AG08396 (cell line): ENCODE results near the gene SMG9.
A peak's percentile ranks its signal among the peaks of the same experiment; 100 is the strongest.
"Not testable (repeated sequence)": the region's sequence is repeated elsewhere in the genome, so short reads cannot be mapped to it uniquely, and the experiment has no call there.

Experiments used
- DNase-seq: peaks from one replicate; pipeline ENCODE4 v3.0.0; 2012; ENCODE audit warnings: low spot score, mixed read lengths

The SMG9 gene

GRCh38 chr19:43780706-43781525, 26.2 kb upstream of the SMG9 start, which contains the start of gene KCNN4:
KCNN4 (minus strand) TSS chr19:43780973; CDS start chr19:43780861, 112 bp downstream.
- peak; percentile 66 for DNase-seq

GRCh38 chr19:43779820-43780219, 25.1 kb upstream of the SMG9 start:
- no peak for DNase-seq

GRCh38 chr19:43779147-43779819, 24.5 kb upstream of the SMG9 start:
- no peak for DNase-seq

DNA sequence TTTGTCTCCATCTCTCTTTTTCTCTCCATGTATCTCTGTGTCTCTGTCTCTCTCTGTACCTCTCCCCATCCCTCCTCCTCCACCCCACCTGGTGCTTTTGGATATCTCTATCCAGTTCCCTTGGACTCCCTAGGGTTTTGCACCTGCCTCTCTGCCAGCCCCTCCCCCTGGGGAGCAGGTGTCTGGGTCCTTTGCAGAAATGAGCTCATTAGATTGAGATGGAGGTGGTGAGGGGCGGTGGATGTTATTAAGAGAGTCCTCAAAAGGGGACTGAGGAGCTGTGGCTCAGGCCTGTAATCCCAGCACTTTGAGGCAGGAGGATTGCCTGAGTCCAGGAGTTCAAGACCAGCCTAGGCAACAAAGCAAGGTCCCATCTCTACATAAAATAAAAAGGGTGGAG, 23.9 kb upstream of the SMG9 start:
- no peak for DNase-seq

GRCh38 chr19:43777163-43777695, 22.5 kb upstream of the SMG9 start:
- DNase-seq, result peak; percentile 59

GRCh38 chr19:43776286-43776685, 21.5 kb upstream of the SMG9 start:
- DNase-seq, result no peak

GRCh38 chr19:43775299-43775890, 20.6 kb upstream of the SMG9 start:
- no peak for DNase-seq

GRCh38 chr19:43774940-43775258, 20.1 kb upstream of the SMG9 start:
- DNase-seq, result not testable (repeated sequence)

DNA sequence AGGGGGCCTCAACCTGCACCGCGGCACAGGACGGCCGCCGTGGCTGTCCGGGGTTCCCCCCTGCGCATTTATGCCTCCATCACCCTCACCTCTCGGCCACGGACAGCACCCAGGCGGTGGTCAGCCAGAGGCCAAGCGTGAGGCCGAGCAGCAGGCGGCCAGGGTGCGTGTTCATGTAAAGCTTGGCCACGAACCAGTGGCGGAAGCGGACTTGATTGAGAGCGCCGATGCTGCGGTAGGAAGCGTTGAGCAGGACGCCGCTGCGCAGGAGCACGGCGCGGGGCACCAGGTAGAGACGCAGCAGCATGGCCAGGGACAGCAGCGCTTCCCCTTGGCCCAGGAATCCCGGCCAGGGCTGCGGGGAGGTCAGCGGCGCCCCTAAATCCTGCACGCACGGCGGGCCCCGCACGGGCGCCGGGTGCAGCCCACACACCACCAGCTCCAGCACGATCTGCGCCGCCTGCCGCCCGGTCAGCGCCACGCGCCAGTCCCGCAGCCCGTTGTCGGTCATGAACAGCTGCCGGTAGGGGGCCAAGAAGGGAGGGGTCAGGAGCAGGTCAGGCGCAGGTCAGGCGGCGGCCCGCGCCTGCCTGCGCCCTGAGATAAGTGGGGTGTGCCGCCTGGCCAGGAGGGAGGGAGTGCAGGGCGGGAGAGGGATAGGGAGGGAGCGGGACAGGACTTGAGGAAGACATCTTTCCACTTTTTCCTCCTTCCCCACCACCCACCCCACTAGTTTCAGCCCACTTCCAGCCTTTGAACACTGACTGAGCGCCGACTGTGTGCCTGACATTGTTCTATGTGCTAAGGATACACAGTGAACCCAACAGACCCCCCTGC, 19.6 kb upstream of the SMG9 start:
- DNase-seq, result peak; percentile 88

GRCh38 chr19:43773725-43774102, 19.0 kb upstream of the SMG9 start:
- no peak for DNase-seq

GRCh38 chr19:43769256-43769655, 14.5 kb upstream of the SMG9 start:
- no peak for DNase-seq

DNA sequence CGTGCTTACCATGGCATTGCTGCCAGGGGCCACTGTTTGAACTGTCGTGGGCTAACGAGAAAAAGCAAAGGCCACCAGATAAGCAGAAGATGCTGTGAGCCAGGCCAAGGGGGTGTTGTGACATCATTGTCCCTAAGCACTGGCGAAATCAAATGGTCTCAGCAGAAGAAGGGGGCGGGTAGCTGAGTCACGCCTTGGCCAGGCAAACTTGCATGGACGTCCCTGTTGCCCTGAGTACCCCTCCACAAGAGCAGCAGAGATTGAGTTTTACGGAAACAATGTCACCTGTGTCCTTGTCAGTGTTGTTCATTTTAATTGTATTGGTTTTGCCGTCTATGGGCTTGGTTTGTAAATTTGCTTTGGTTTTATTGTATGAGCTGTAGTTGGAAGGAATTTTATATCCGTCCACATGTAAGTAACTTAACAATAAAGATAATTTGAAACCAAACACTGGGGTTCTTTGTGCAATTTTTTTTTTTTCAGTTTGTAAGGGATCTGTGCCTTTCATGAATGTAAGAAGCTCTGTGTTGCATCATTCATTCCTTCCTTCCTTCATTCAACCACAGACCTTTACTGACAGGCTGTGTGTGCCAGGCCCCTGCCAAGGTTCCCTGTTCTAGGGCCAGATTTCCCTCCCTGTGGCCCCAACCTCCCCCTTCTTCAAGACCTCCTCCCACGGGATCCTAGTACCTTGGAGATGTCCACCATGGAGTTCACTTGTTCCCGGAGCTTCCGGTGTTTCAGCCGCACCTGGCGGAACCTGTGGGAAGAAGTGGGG, 13.7 kb upstream of the SMG9 start:
- DNase-seq, result no peak

DNA sequence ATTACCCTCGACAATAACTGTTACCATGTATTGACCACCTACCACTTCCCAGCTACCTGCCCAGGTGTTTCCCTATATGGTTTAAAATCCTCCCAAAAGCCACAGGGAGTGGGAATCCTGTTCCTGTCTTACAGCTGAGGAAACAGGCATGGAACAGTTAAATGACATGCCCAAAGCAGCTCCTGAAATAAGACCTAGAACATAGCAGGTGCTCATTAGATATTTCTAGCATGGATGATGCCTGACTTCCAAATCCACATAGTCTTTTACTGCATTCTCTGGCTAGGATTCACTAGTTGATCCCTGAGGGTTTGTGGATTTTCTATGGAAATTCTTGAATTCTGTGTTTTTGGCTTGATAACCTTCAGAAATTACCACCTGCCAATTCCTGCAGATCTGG, 13.1 kb upstream of the SMG9 start:
- DNase-seq, result no peak

DNA sequence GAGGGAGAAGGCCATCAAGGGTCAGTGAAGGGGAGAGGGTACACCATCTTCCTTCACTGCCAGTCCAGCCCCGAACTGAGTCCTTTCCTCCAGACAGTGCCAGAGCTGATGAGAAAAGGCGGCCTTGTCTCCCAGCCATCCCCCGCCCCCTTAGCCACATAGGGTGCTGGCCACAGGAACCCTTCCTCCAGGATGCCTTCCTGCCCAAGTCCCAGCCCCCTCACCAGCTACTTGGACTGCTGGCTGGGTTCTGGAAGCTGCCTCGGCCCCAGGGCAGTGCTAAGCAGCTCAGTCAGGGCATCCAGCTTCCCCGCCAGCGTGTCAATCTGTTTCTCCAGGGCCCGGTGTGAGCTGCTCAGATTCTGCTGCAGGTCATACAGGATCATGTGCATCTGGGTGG, 12.6 kb upstream of the SMG9 start:
- DNase-seq, result no peak

DNA sequence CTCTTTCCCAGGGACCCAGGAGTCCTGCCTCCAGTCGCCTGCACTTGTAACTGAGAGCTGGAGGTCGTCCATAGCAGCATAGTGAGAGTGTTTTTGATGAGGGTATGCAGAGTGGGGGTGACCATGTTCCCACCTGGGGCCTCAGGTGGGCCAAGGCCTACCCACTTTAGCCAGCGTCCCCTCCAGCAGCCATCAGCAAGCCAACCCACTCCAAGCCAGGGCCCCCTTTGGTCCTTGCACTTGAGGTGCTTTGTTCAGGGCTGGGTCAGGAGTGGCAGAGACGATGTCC, 11.9 kb upstream of the SMG9 start:
- DNase-seq, result no peak

- peak; percentile 88 for DNase-seq
These were observed 10.5 kb upstream of the SMG9 start for GRCh38 chr19:43765109-43765876.

DNA sequence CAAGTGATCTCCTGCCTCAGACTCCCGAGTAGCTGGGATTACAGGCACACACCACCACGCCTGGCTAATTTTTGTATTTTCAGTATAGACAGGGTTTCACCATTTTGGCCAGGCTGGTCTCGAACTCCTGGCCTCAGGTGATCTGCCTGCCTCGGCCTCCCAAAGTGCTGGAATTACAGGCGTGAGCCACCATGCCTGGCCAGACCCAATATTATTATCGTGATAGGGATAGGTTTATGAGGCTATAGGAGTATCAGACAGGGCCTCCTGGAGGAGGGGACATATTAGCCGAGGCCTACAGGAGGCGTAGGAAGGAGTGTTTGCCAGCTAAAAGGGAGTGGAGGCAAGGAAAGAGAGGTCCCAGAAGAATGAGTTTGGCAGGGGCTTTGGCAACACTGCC, 9.9 kb upstream of the SMG9 start:
- not testable (repeated sequence) for DNase-seq

DNA sequence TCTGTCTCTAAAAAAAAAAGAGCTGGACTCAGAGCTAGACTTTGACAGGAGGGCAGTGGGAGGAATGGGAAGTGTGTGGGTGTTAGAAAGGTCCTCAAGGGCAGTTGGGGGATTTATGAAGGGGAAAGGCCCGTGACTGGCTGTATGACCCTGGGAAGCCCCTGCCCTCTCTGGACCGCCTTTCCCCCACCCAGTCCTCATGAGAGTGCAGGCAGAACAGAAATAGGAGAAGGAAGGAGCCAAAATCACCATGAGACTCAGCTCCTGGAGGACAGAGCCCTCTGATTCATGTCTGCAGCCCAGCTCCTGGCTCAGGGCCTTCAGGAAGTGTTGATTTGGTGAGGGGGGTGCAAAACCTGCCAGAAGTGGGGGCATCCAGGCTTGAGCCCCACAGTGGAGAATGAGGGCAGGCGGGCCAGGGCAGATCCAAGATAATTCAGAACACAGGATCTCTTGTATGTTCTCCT, 8.7 kb upstream of the SMG9 start:
- no peak for DNase-seq

DNA sequence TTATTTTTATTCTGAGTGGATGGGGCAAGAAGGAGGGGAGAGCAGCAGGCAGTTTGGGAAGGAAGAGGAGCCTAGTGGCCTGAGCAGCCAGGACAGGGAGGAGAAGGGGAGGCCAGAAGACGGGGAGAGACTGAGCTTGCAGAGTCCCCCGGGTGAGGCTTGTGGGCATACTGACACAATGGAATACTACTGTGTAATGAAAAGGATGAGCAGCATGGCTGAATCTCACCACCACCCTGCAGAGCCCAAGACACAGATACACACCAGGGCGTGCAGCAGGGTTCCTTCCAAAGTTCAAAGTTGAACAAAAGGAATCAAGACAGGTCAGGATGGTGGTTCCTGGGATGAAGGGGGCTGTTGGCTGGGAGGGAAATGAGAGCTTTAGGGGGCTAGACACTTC, 8.1 kb upstream of the SMG9 start:
- DNase-seq, result no peak

GRCh38 chr19:43760941-43761340, 6.2 kb upstream of the SMG9 start:
- DNase-seq, result no peak

GRCh38 chr19:43759515-43759914, 4.8 kb upstream of the SMG9 start:
- DNase-seq, result no peak
